Ureter (tissue), 1 donor: ENCODE measurements around the gene C19orf18. TPM values are rescaled to one million over a fixed set of nuclear protein-coding genes. Genes with fewer than 3 reads are reported as not detected.
A peak's percentile ranks its signal among the peaks of the same experiment; 100 is the strongest.
"Not testable (repeated sequence)": the region's sequence is repeated elsewhere in the genome, so short reads cannot be mapped to it uniquely, and the experiment has no call there.

ENCODE experiments used
- DNase-seq: peaks from one replicate; pipeline ENCODE4 v3.0.0-alpha.2; 2020; ENCODE audit warnings: low spot score
- total RNA-seq: library from RNA; stranded (reverse); gene quantifications from one replicate; pipeline ENCODE4 v1.2.4, GENCODE V29; 2023
- donor health status: DM: yes; HTN: yes; CAD: no.

The C19orf18 gene
- 2.2 TPM for total RNA-seq

DNA sequence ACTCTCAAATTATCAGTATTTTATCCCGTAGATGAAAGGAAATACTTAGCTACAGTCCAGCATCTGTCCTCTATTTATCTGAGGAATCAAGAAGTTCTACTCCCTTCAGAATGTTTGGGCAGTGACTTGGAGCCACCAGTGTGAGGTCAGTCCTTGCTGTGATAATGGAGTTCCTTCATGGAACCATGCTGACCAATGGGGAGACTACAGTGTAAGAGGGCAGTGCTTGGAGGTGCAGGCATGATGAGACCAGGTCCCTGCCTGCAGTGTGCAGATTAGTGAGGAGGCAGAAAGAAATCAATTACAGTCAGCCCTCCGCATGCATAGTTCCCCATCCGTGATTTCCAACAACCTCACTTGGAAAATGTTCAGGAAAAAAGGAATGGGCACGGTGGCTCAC is at the start of gene C19orf18:
Gene C19orf18, minus strand, starts transcription at position 101 of the 400 bp plus-strand sequence. CDS start 102 bp downstream, outside the sequence.
- no peak for DNase-seq

DNA sequence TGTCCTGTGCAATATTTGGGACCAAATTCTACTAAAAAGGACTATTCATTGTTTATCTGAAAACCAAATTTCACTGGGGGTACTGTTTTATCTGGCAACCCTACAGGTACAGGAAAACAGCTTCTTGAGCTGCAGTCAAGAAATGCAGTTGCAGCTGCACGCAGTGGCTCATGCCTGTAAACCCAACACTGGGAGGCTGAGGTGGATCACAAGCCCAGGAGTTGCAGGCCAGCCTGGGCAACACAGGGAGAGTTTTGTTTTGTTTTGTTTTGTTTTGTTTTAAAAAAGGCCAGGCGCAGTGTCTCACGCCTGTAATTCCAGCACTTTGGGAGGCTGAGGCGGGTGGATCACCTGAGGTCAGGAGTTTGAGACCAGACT is 47.9 kb upstream of the C19orf18 start:
- no peak for DNase-seq

DNA sequence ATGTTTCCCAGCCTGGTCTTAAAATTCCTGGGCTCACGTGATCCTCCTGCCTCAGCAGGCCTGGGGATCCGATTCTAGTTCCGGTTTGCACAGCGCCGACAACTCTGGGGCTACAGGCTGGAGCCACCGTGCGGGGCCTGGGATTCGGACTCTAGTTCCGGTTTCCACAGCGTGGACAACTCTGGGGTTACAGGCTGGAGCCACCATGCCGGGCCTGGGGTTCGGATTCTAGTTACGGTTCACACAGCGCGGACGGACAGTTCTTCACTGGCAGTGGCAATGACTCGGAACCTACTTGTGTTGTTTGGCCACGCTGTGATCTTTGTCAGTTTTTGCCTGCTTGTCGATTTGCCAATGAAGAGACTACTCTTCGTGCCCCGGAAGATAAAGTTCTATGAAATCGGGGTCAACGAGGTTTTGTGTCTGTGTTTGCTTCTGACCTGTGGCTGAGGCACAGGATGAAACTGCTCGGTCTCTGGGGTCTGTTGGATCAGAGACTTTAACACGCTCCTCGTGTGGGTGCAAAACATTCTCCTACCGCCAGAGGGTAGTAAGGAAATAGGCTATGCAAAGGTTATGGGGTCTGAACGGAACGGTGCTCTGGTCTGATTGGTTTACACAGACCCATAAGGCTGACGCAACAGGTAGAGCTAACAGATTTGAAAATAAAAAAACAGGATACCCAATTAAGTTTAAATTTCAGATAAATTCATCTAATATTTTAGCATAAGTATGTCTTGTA is 47.4 kb upstream of the C19orf18 start:
- peak; percentile 68 for DNase-seq

DNA sequence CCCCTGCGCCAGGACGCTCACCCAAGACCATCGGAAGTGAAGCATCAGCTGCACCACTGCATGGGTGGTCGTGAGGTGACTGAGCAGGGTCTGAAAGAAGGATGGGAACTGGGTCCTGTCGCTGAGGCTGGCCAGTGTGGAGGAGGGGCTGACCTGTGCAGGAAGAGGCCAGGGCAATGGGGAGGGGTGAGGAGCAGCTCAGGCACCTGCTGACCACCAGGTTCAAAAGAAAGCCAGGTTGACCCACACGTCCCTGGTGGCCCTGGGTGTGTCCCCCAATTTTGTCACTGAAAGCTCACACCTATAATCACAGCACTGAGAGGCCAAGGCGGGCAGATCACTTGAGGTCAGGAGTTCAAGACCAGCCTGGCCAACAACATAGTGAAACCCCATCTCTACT is 45.8 kb upstream of the C19orf18 start:
- no peak for DNase-seq

DNA sequence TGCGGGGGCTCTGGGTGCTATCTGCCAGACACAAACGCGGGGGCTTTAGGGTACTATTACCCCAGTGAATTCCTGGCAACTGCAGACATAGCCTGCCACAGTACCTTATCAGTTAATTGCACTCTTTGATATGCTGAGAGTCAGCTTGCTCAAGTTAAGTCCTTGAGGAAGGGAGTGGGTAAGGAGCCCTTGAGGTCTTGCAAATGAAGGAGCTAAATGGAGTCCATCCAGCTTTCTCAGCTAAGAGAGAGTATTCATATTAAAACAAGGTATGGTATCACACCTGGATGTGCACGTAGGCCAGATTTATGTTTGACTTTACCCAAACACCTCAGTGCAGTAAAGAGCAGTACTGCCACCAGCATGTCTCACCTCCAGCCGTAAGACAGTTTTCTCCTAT is 39.8 kb upstream of the C19orf18 start:
- no peak for DNase-seq

DNA sequence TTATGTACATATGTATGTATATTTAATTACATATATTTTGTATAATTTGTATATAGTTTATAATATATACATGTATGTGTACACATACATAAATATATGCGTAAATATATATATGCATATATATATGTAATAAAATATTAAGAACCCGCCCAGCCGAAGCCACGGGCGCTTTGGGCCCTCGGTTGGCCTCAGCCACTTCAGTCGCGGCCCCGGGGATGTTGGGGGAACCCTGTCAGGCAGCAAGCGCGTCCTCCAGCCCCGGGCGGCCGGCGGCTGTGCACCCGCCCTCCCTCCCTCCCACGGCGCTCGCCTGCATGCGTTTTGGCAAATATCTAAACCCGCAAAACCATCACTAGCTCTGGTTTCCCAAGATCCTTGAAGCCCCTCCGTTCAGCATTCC is 36.2 kb upstream of the C19orf18 start:
- DNase-seq = no peak

DNA sequence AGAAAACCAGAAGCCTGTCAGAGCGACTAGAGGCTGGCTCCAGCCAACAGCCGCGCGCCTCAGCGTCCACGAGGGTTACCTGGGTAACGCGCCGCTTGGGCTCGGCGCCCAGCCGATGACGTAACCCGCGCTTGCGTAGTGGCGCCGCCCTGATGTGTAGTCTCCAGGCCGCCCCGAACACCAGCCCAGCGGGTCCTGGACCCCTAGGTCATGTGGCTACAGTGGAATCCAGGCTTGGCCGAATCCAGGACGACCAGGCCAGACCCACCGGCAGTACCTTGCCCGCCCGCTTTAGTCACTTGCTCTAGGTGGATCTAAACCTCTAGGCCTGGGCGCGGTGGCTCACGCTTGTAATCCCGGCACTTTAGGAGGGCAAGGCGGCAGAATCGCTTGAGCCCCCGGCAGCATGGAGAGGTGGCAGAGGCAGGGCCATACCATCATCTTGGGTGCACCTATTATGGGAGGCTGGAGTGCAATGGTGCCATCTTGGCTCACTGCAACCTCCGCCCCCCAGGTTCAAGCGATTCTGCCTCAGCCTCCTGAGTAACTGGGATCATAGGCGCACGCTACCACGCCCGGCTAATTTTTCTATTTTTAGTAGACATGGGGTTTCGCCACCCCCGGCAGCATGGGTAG is 35.5 kb upstream of the C19orf18 start:
- DNase-seq = peak; percentile 91

DNA sequence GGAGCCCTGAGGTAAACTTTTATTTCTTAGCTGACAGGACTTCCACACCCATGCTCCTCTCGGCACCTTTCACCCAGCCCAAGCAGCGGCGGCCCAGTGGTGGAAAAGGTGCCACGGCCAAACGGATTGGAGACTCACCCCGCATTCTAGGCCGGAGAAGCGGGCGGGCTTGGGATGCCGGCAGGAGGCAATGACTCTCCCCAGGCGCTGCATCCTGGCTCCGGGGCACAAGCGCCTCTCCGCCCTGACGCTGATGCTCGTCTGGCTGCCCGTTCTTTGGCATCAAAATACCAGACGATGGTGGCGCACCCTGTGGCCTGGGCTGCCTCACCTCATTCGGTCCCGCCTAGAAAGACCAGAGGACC is 34.9 kb upstream of the C19orf18 start:
- no peak for DNase-seq

DNA sequence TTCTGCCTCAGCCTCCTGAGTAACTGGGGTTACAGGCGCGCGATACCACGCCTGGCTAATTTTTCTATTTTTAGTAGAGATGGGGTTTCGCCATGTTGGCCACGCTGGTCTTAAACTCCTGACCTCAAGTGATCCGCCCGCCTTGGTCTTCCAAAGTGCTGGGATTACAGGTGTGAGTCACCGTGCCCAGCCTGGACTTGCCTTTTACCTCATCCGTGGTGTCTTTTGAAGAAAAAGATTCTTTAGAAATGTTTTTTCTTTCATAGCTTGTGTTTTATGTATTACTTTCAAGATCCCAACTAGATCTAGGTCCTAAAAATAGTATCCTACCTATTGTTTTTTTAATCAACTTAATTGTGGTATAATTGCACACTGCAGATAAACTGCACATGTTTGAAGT is 34.5 kb upstream of the C19orf18 start:
- DNase-seq = not testable (repeated sequence)

DNA sequence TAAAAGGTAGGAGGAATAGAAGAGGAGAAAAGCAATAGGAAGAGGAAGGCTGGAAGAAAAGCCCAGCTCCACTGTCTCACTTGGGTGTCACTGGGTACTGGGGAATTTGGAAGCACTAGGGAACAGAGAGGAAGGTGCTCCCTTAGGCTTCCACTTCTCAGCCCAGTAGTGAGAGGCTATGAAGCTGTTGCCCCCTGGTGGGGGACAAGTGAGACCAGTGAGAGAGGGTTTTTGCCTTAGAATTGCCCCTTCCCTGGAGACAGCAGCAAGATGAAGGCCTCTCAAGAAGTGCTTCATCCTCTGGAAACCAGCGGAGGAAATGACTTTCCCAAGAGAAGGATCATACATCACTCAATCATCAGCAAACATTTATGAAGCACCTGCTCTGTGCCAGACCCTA is 33.0 kb upstream of the C19orf18 start:
- no peak for DNase-seq

DNA sequence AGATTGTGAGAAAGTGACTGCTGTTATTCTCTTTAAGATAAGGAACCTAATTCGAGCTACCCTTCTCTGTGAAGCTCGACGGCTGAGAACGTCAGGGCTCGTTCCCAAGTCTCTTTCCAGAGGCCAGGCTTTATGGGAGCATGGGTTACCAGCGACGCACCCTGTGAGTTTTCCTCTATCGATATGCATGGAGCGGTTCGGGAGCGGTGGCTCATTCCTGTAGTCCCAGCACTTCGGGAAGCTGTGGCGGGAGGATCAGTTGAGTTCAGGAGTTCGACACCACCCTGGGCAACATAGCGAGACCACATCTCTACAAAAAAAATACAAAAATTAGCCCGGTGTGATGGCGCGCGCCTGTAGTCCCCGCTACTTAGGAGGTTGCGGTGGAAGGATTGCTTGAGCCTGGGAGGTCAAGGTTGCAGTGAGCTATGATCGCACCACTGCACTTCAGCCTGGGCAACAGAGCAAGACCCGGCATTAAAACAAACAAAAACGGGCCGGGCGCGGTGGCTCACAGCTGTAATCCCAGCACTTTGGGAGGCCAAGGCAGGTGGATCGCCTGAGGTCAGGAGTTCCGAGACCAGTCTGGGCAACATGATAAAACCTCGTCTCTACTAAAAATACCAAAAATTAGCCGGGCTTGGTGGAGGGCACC is 29.0 kb upstream of the C19orf18 start:
- no peak for DNase-seq

DNA sequence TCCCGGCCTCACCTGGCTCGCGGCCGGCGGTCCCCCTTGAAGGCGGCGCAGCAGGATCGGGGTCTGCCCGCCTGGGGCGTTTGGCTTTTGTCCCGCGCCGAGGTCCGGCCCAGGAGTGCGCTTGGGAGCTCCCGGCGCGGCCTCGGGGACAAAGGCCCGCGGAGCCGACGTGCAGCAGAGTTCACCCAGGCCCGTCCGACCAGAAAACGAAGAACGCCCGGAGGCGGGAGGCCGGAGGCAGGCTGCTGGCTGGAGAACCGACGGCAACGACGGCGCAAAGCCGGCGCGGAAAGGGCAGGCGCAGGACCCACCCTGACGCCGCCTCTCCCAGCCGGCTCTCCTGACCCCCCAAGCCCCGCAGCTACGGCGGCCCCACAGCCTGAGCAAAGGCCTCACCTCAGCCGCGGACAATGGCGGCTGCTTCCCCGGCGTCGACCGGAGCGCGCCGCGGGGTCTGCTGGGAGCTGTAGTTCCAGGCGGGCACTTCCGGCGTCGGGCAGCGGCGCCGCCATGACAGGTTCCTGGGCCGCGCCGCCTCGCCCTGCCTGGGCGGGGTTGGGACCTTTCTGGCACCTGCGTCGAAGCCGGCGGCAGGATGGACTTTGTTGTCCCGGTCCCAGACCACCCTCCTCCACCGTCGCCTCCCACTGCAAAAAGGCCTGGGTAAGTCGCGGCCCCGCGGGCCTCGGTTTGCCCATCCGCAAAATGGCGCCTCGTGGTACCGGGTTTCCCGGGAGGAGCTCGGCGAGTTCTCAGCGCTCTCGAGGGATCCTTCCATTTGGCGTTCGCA is 28.2 kb upstream of the C19orf18 start, which contains the start of gene ZNF606:
Gene ZNF606, minus strand, starts transcription at position 437 of the 790 bp plus-strand sequence. CDS start 1,501 bp downstream, outside the sequence.
- peak; percentile 89 for DNase-seq

DNA sequence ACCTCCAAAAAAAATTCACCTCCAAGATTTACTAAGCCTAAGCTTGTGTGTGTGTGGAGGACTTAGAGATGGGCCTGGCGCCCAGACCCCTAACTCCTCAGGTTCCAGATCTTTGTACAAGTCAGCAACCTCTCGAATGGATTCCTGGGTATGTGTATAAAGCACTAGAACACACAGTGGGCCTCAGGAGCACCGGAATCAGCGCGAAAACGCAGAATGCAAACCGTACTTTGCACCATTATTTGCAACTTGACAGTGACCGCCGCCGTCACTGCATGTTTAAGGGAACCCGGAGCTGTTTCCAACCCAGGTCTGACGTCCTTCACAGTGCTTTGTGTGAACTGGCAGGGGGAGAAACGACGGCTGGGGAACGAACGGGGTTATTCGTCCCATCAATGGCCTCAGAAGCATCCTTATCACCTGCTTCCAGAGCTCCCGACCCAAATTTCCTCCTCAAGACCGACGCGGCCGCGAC is 27.6 kb upstream of the C19orf18 start:
- no peak for DNase-seq

DNA sequence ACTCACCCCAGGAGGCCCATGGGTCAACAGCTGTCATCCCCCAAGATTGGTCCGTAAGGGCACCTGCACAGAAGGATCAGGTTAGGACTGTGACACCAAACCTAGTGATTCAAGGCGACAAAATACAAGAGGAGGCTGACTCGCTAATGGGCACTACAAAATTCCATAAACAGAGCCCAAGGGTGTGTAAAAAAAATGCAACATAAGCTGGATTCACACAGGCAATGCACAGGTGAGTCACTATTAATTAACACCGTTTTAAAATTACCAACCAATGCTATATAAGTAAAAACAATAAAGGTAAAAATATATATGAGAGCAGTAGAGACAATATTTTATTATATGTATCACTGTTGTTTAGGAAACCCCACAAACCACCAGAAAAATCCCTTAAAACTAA is 26.3 kb upstream of the C19orf18 start:
- no peak for DNase-seq

DNA sequence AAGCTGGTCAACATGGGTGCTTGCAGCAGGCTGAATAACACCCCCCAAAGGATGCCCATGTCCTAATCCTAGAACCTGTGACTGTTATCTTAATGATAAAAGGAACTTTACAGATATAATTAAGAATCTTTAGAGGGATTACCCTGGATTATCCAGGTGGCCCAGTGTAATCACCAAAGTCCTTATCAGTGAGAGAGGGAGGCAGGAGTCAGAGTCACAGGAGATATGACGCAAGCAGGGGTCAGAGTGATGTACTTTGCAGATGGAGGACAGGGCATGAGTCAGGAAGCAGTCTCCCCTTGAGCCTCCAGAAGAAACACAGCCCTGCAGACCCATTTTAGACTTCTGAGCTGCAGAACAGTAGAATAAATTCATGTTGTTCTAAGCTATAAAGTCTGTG is 18.5 kb upstream of the C19orf18 start:
- DNase-seq = no peak

DNA sequence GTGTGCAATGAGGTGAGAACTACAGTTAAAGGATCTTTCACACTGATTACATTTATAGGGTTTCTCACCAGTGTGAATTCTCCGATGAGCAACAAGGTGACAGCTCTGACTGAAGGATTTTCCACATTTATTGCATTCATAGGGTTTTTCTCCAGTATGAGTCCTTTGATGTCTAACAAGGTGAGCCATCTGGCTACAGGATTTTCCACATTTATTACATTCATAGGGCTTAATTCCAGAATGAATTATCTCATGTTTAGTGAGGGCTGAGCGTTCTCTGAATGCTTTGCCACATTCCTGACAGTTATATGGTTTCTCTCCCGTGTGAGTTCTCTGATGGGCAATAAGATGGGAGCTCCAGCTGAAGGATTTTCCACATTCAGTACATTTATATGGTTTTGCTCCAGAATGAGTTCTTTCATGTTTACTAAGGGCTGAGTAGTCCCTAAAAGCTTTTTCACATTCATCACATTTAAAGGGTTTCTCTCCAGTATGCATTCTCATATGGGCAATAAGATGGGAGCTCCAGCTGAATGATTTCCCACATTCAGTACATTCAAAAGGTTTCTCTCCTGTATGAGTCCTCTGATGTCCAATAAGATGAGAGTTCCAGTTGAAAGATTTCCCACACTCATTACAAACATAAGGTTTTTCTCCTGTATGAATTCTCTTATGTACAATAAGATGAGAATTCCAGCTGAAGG is 4.4 kb upstream of the C19orf18 start:
- DNase-seq = no peak

DNA sequence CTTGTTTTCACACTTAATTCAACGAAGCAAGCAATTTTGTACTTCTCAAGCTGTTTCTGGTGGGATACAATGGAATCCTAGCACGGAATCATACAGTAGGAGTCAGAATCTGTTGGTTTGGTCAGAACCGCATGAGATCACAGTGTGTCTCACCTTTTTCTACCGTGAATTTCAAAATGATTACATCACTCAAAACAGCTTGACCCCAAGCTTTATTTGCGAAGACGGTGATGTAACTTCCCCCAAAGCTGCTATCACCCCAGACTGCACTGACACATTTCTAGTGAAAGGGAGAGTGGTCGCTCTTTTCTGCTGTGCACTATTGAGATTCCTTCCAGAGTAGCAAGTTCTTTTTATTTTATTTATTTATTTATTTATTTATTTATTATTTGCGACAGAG is 9.6 kb downstream of the C19orf18 start:
- DNase-seq = no peak

DNA sequence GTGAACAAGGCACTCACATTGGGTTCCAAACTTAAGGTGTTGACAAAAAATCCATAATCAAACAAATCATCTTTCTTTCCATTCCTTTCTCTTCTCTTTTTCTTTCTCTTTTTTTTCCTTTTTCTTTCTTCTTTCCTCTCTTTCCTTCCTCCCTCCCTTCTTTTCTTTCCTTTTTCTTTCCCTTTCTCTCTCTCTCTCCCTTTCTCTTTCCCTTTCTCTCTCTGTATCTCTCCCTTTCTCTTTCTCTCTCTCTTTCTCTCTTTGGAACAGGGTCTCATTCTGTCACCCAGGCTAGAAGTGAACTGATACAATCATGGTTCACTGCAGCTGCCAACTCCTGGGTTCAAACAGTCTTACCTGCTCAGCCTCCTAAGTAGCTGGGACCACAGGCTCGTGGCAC is 12.5 kb downstream of the C19orf18 start:
- no peak for DNase-seq

DNA sequence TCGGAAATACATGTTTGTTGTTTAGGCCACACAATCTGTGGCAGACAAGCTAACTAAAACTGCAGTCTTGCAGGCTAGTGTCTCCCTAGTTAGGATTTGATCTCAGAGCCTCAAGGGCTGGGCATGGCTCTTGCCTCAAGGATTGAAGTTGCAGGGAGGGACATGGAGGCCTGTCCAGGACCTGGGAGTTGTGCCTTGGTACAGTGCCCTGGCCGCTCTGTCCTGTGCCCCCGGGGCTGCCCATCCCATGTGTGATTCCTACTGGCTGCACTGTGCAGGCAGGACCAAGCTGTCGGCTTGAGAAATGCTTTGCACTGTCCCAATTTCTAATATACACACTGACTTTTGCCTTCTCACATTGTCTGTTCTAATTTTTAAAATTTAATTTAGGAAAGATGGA is 19.3 kb downstream of the C19orf18 start:
- DNase-seq = no peak

DNA sequence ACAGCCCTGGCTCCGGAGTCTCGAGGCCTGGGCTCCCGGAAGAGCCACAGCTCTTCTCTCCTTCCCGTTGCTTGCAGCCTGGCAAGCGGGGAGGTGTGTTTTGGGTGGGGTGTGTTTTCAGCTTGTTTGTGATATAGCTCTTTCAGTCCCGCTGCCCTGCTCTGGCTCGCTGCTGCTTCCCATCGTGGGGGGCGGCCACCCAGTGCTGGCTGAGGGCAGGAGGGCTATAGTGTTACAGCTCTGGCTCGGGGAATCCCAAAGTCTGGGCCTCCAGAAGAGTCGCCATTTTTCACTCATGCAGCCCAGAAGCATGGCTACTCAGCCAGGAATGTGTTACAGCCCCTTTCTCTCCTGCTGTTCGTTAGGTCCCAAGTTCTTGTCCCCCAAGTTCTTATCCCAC is 24.6 kb downstream of the C19orf18 start:
- DNase-seq = no peak

DNA sequence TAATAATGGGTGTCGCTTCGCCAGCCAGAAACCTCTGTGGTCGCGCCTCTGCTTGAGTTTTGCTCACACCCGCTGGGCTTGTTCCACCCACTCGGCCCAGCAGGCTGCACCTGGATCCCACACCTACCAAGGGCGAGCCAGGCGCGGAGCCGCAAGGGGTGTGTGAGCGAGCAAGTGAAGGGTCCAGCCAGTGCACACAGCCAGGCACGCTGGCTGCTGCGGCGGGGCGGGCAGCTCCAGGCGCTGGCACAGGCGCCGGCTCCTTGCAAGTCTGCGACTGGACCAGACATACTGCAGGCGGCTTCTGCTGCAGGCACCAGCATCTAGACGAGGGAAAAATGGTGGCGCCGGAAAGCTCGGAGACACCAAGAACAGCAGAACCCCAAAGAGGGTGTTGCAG is 25.0 kb downstream of the C19orf18 start:
- DNase-seq = no peak
